MM.1S (cell line): ENCODE results near the gene SNAI3.

ENCODE experiments used
- CTCF ChIP-seq: fragments of 300-600 bp; sonication (generic); IDR thresholded peaks from 2 replicates; pipeline ENCODE4 v1.5.1; 2016; ENCODE audit warnings: antibody characterized with exemption, low read length, mixed read lengths
- EZH2 ChIP-seq: fragments of 300-600 bp; sonication (generic); optimal IDR thresholded peaks from 2 replicates; pipeline ENCODE3; 2017; ENCODE audit warnings: low read depth, mild to moderate bottlenecking, antibody characterized with exemption, low read length, mixed read lengths

GRCh38 chr16:88732961-88733294 is 46.6 kb upstream of the SNAI3 start:
- no peak for TF ChIP-seq CTCF
- TF ChIP-seq EZH2: no peak
